H1 (cell line): ENCODE data around the gene ABHD14A. TPM values are rescaled to one million over a fixed set of nuclear protein-coding genes. Genes with fewer than 3 reads are reported as not detected.

Source experiments
- CHD7 ChIP-seq: fragments of 300-600 bp; sonication (generic); IDR thresholded peaks from 2 replicates; pipeline ENCODE4 v1.7.1; 2012; ENCODE audit warnings: low read length, moderate library complexity, mild to moderate bottlenecking, inconsistent platforms; ENCODE audit not compliant: insufficient replicate concordance
- CREB1 ChIP-seq: IDR thresholded peaks from 2 replicates; pipeline ENCODE4 v1.6.1; 2012; ENCODE audit warnings: inconsistent platforms
- polyA plus RNA-seq, 7 experiments: library from polyadenylated mRNA; depleted of rRNA in 3 of 7; stranded (reverse) in 5 of 7; unstranded in 2 of 7; fragments of >200 nt in 5 of 7; fragments of 200-250 nt in 2 of 7; gene quantifications; 1 replicate in 5 of 7; 2 replicates in 1 of 7; 4 replicates in 1 of 7; pipeline versions ENCODE4 v1.2.1 to v1.2.3, GENCODE V29; 2011 to 2013; ENCODE audit warnings: missing spikeins in 2 of 7, mixed read lengths in 2 of 7
- total RNA-seq: library from RNA; stranded (reverse); fragmentation: NEBNext Ultra II Directional; extraction: Animal tissue kit (Norgen Biotek cat#: 25700); gene quantifications from 2 replicates; pipeline ENCODE4 v1.2.1, GENCODE V29; 2021

The ABHD14A gene
- total and polyA plus RNA-seq, 2 of the 8 experiments (the other 6 are each of a cell fraction or from before 2014, with no cell fraction given), result 4.6 to 9.8 TPM

GRCh38 chr3:51960386-51960785 lies 14.5 kb upstream of the ABHD14A start (continued):
- TF ChIP-seq CHD7 (no peak), CREB1 (no peak)
